ENCODE data around the gene CYS1. TPM values are rescaled to one million over a fixed set of nuclear protein-coding genes. Genes with fewer than 3 reads are reported as not detected.

CYS1 gene
- total RNA-seq, 1 experiment from 2014 or later, result not detected

DNA sequence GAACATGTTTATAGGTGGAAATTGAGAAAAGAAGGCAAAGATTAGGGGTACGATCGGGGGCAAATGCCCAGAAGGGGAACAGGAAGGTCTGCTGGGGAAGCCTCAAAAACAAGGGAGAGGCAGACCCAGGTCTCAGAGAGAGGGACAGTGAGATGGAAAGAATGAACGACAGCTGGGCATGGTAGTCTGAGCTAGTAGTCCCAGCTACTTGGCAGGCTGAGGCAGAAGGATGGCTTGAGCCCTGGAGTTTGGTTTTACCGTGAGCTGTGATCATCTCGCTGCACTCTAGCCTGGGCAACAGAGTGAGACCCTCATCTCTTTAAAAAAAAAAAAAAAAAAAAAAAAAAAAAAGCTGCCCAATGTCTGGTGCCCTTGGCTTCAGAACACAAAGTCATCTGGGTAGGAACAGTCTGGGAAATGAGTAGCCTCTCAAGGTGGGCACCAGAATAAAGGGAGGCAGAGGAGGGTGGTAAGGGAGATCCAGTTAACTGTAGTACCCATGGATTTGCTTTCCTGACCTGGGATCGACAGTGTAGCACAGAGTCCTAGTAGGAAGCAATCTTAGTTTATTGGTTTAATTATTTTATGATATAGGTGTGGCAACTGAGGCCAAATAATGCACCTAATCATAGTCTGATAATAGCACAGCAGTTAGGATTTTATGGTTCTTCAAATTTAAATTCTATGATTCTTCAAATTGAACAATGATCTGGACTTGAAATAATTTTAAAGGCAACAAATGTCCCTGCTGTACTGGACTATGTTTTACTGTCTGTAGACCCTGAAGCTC is 45.8 kb upstream of the CYS1 start:
- ChIA-PET CTCF (interaction anchor here (0.7 to 5.1 kb wide), 12 partner anchors 10 to 472 kb away, joined by 3 to 126 read pairs (median 11); partner anchors contain the start of gene HPCAL1), POLR2A (interaction anchor here (0.7 to 6.0 kb wide), 6 partner anchors 11 to 309 kb away, joined by 3 to 58 read pairs (median 13); partner anchors contain the start of gene HPCAL1)
- no peaks in the 10 kb centered on the region for H3K27me3 Mint-ChIP-seq (ENCODE audit: insufficient read depth, unreplicated experiment)
- H3K4me3 Mint-ChIP-seq (ENCODE audit: unreplicated experiment), result no peak overlapping the region
- H3K27ac Mint-ChIP-seq (ENCODE audit: low read depth, unreplicated experiment), result peak overlapping the region; percentile 3
- intact Hi-C loops (cut with micrococcal nuclease), result loop anchor here (2.0 kb wide), 2 partner anchors 135 to 543 kb away; no protein-coding TSS in a partner anchor
- TF ChIP-seq CTCF (IDR thresholded peaks at IDR 0.05; ENCODE audit: unreplicated experiment), result no peak
- peaks cover 28% of the 10 kb centered on the region for H3K4me1 Mint-ChIP-seq (ENCODE audit: insufficient read depth, unreplicated experiment)
- no peak for DNase-seq (ENCODE audit: unreplicated experiment)
- BruUV-seq (replicated peaks), result no TSS peak
- H3K9me3 Mint-ChIP-seq (ENCODE audit: unreplicated experiment), result no peaks in the 10 kb centered on the region
- H3K36me3 Mint-ChIP-seq (ENCODE audit: insufficient read depth, unreplicated experiment), result peaks cover 26% of the 10 kb centered on the region

GRCh38 chr2:10124538-10125045 is 44.4 kb upstream of the CYS1 start:
- BruUV-seq (replicated peaks), result no TSS peak
- DNase-seq (ENCODE audit: unreplicated experiment), result peak; percentile 81
- H3K4me3 Mint-ChIP-seq (ENCODE audit: unreplicated experiment), result peak overlapping the region; percentile 97
- H3K36me3 Mint-ChIP-seq (ENCODE audit: insufficient read depth, unreplicated experiment), result peaks cover 23% of the 10 kb centered on the region
- no peaks in the 10 kb centered on the region for H3K27me3 Mint-ChIP-seq (ENCODE audit: insufficient read depth, unreplicated experiment)
- intact Hi-C loops (cut with micrococcal nuclease), result loop anchor here (1.0 to 2.0 kb wide), 5 partner anchors 136 to 544 kb away; partner anchors contain the start of gene HPCAL1
- no peaks in the 10 kb centered on the region for H3K9me3 Mint-ChIP-seq (ENCODE audit: unreplicated experiment)
- TF ChIP-seq CTCF (IDR thresholded peaks at IDR 0.05; ENCODE audit: unreplicated experiment), result peak; percentile 64
- ChIA-PET CTCF (interaction anchor here (0.6 to 5.1 kb wide), 34 partner anchors 9 to 560 kb away, joined by 3 to 126 read pairs (median 4); partner anchors contain the start of genes HPCAL1 and ODC1), POLR2A (interaction anchor here (0.6 to 6.0 kb wide), 10 partner anchors 10 to 310 kb away, joined by 3 to 58 read pairs (median 4); partner anchors contain the start of gene HPCAL1)
- peaks cover 28% of the 10 kb centered on the region for H3K4me1 Mint-ChIP-seq (ENCODE audit: insufficient read depth, unreplicated experiment)
- peak overlapping the region; percentile 3 for H3K27ac Mint-ChIP-seq (ENCODE audit: low read depth, unreplicated experiment)

- Mint-ChIP-seq H3K36me3 (ENCODE audit: insufficient read depth, unreplicated experiment) (peaks cover 19% of the 10 kb centered on the region), H3K9me3 (ENCODE audit: unreplicated experiment) (no peaks in the 10 kb centered on the region), H3K27ac (ENCODE audit: low read depth, unreplicated experiment) (no peak overlapping the region), H3K27me3 (ENCODE audit: insufficient read depth, unreplicated experiment) (no peaks in the 10 kb centered on the region), H3K4me1 (ENCODE audit: insufficient read depth, unreplicated experiment) (peaks cover 19% of the 10 kb centered on the region), H3K4me3 (ENCODE audit: unreplicated experiment) (peak overlapping the region; percentile 97)
- DNase-seq (ENCODE audit: unreplicated experiment), result no peak
- intact Hi-C loops (cut with micrococcal nuclease), result no loop called here
- POLR2A ChIA-PET, result interaction anchor here (1.0 to 6.0 kb wide), 5 partner anchors 180 to 323 kb away, joined by 3 to 58 read pairs (median 22); partner anchors contain the start of gene HPCAL1
- TF ChIP-seq CTCF (IDR thresholded peaks at IDR 0.05; ENCODE audit: unreplicated experiment), result no peak
- CTCF ChIA-PET, result interaction anchor here (0.7 to 5.1 kb wide), 8 partner anchors 17 to 311 kb away, joined by 3 to 126 read pairs (median 12); partner anchors contain the start of gene HPCAL1
- no TSS peak for BruUV-seq (replicated peaks)
Observed at GRCh38 chr2:10123281-10123680, 43.1 kb upstream of the CYS1 start.
